CD14-positive monocyte (primary cell): ENCODE results near the gene TSPAN10. TPM values are rescaled to one million over a fixed set of nuclear protein-coding genes. Genes with fewer than 3 reads are reported as not detected.
A peak's percentile ranks its signal among the peaks of the same experiment; 100 is the strongest.

Experiments
- DNase-seq, 3 donors: peaks; one replicate each; pipeline ENCODE4 v3.0.0-alpha.2; 2011 to 2022
- H2AFZ ChIP-seq: 2 replicates; pipeline ENCODE4 v1.6.0; 2012; ENCODE audit warnings: mild to moderate bottlenecking, low read depth, low read length, inconsistent platforms; ENCODE audit not compliant: insufficient read depth, poor library complexity, severe bottlenecking
- H3K27ac ChIP-seq, 2 donors: 1 replicate in 1 of 2; 2 replicates in 1 of 2; pipeline ENCODE4 v1.5.1; 2012 to 2013; ENCODE audit warnings: low read length in 2 of 2, control low read depth in 1 of 2, inconsistent platforms in 1 of 2, low read depth in 1 of 2, mild to moderate bottlenecking in 1 of 2
- H3K27me3 ChIP-seq, 2 donors: one replicate each; pipeline versions ENCODE4 v1.6.0 to v1.6.1; 2011 to 2013; ENCODE audit warnings: low read length in 2 of 2; ENCODE audit not compliant: control insufficient read depth in 2 of 2, insufficient read depth in 2 of 2
- H3K36me3 ChIP-seq, 2 donors: replicated peaks in 1 of 2; 1 replicate in 1 of 2; 2 replicates in 1 of 2; pipeline versions ENCODE4 v1.5.1 to v1.6.1; 2012 to 2013; ENCODE audit warnings: low read length in 2 of 2, control low read depth in 1 of 2, inconsistent platforms in 1 of 2, mild to moderate bottlenecking in 1 of 2; ENCODE audit not compliant: insufficient read depth in 2 of 2, control insufficient read depth in 1 of 2
- H3K4me1 ChIP-seq, 2 donors: 1 replicate in 1 of 2; 2 replicates in 1 of 2; pipeline versions ENCODE4 v1.5.1 to v1.6.1; 2012 to 2013; ENCODE audit warnings: low read length in 2 of 2, control low read depth in 1 of 2, inconsistent platforms in 1 of 2, mild to moderate bottlenecking in 1 of 2, moderate library complexity in 1 of 2; ENCODE audit not compliant: insufficient read depth in 2 of 2, control insufficient read depth in 1 of 2
- H3K4me2 ChIP-seq: replicated peaks from 2 replicates; pipeline ENCODE3; 2012; ENCODE audit warnings: low read length, moderate library complexity, mild to moderate bottlenecking; ENCODE audit not compliant: poor library complexity, severe bottlenecking; ENCODE audit errors: extremely low read depth
- H3K4me3 ChIP-seq, 3 experiments: fragments of 200-600 bp in 1 of 3; sonication (generic) in 1 of 3; replicated peaks in 1 of 3; 1 replicate in 2 of 3; 2 replicates in 1 of 3; pipeline ENCODE4 v1.5.1; 2011 to 2013; ENCODE audit warnings: low read length in 3 of 3, mild to moderate bottlenecking in 3 of 3, control low read depth in 2 of 3, low read depth in 2 of 3, inconsistent platforms in 1 of 3, moderate library complexity in 1 of 3
- H3K79me2 ChIP-seq: 2 replicates; pipeline ENCODE4 v1.6.0; 2012; ENCODE audit warnings: mild to moderate bottlenecking, control low read depth, inconsistent platforms, low read length, moderate library complexity; ENCODE audit not compliant: insufficient read depth
- H3K9ac ChIP-seq: 2 replicates; pipeline ENCODE4 v1.6.0; 2017; ENCODE audit warnings: low read length, mild to moderate bottlenecking; ENCODE audit not compliant: insufficient read depth, poor library complexity, severe bottlenecking
- H3K9me3 ChIP-seq, 2 donors: replicated peaks in 1 of 2; 1 replicate in 1 of 2; 2 replicates in 1 of 2; pipeline versions ENCODE4 v1.5.1 to v1.6.1; 2012 to 2013; ENCODE audit warnings: low read length in 2 of 2, control low read depth in 1 of 2; ENCODE audit not compliant: control insufficient read depth in 1 of 2, insufficient read depth in 1 of 2
- H4K20me1 ChIP-seq: 2 replicates; pipeline ENCODE4 v1.6.0; 2012; ENCODE audit warnings: mild to moderate bottlenecking, low read length, control low read depth, moderate library complexity; ENCODE audit not compliant: insufficient read depth
- H3K27ac Mint-ChIP-seq, 7 donors: one replicate each; pipeline ENCODE4 v1.8.0; 2020; ENCODE audit warnings: mild to moderate bottlenecking in 7 of 7, mixed read lengths in 7 of 7, moderate library complexity in 6 of 7, inconsistent platforms in 2 of 7
- H3K27me3 Mint-ChIP-seq, 3 donors: one replicate each; pipeline ENCODE4 v1.8.0; 2021 to 2022; ENCODE audit warnings: low read depth in 3 of 3, mild to moderate bottlenecking in 3 of 3, mixed read lengths in 3 of 3, moderate library complexity in 3 of 3, inconsistent platforms in 1 of 3
- H3K36me3 Mint-ChIP-seq, 2 donors: one replicate each; pipeline ENCODE4 v1.8.0; 2020; ENCODE audit warnings: mixed read lengths in 2 of 2, inconsistent platforms in 1 of 2, mild to moderate bottlenecking in 1 of 2
- H3K4me1 Mint-ChIP-seq: one replicate; pipeline ENCODE4 v1.8.0; 2020; ENCODE audit warnings: mild to moderate bottlenecking, mixed read lengths
- H3K4me3 Mint-ChIP-seq, 2 donors: one replicate each; pipeline ENCODE4 v1.8.0; 2020; ENCODE audit warnings: mild to moderate bottlenecking in 2 of 2, mixed read lengths in 2 of 2, moderate library complexity in 1 of 2
- H3K9me3 Mint-ChIP-seq, 7 donors: one replicate each; pipeline ENCODE4 v1.8.0; 2020 to 2022; ENCODE audit warnings: mixed read lengths in 7 of 7, mild to moderate bottlenecking in 6 of 7, moderate library complexity in 6 of 7, inconsistent platforms in 2 of 7
- WGBS: methylation state at CpG from one replicate; pipeline ENCODE4 v1.1.5; 2013; ENCODE audit warnings: missing lambda C conversion rate; ENCODE audit not compliant: insufficient coverage; 5-methylcytosine and 5-hydroxymethylcytosine counted together
- intact Hi-C, 2 donors: fragments of 100-400 bp; cut with micrococcal nuclease; formaldehyde crosslinking; loops; one replicate each; pipeline versions ENCODE4 v1.15.0 to v1.15.1; 2023
- polyA plus RNA-seq, 3 donors: library from polyadenylated mRNA; depleted of rRNA in 1 of 3; unstranded in 2 of 3; stranded (reverse) in 1 of 3; fragments of 300-500 nt in 2 of 3; fragments of >200 nt in 1 of 3; fragmentation: Illumina TruSeq in 2 of 3; gene quantifications; 1 replicate in 2 of 3; 2 replicates in 1 of 3; pipeline ENCODE4 v1.2.3, GENCODE V29; 2012 to 2021
- TF ChIP-seq, protein P1 (sequence below): fragments of 200-600 bp; IDR thresholded peaks from one replicate; pipeline ENCODE4 v1.8.0; 2022; ENCODE audit warnings: antibody characterized with exemption, mild to moderate bottlenecking

TSPAN10 gene
- polyA plus RNA-seq, 3 donors: not detected

DNA sequence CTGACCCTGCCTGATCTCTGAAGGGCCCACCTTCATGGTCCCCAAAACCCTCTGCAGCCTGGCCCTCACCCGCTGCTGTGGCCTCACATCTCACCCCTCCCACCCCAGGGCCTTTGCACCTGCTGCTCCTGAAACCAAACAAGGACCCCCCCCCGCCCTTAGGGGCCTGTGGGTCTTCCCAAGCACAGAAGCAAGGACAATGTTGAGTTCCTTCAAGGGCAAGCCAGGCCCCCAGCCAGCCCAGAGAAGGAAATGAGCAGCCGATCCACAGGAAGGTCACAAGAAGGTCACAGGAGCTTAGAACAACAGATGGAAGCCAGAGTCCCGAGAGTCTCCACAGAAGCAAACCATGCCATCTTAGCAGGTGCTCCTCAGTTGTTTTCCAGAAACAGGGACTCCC is 19.8 kb downstream of the TSPAN10 start:
- Mint-ChIP-seq H3K4me1 (peaks cover 21% of the 10 kb centered on the region), H3K27ac (peak overlapping the region in 3 of 7 donors; percentile 2 to 37 (median 20)), H3K4me3 (peak overlapping the region in 1 of 2 donors; percentile 55), H3K9me3 (peaks cover 0 to 1% (median 0%) of the 10 kb centered on the region in 7 donors), H3K36me3 (no peaks in the 10 kb centered on the region), H3K27me3 (peaks cover 6 to 15% (median 12%) of the 10 kb centered on the region in 3 donors)
- Histone ChIP-seq H4K20me1 (no peaks in the 10 kb centered on the region), H3K4me1 (peaks cover 19 to 26% of the 10 kb centered on the region in 2 donors), H3K79me2 (no peaks in the 10 kb centered on the region), H3K4me2 (peak overlapping the region; percentile 16), H3K27ac (no peak overlapping the region), H3K9me3 (no peaks in the 10 kb centered on the region), H3K4me3 (no peak overlapping the region), H2AFZ (peak overlapping the region; percentile 30), H3K36me3 (no peaks in the 10 kb centered on the region), H3K27me3 (no peaks in the 10 kb centered on the region), H3K9ac (peak overlapping the region; percentile 8)
- intact Hi-C loops: no loop called here
- no peak for DNase-seq
- TF ChIP-seq, protein P1, sequence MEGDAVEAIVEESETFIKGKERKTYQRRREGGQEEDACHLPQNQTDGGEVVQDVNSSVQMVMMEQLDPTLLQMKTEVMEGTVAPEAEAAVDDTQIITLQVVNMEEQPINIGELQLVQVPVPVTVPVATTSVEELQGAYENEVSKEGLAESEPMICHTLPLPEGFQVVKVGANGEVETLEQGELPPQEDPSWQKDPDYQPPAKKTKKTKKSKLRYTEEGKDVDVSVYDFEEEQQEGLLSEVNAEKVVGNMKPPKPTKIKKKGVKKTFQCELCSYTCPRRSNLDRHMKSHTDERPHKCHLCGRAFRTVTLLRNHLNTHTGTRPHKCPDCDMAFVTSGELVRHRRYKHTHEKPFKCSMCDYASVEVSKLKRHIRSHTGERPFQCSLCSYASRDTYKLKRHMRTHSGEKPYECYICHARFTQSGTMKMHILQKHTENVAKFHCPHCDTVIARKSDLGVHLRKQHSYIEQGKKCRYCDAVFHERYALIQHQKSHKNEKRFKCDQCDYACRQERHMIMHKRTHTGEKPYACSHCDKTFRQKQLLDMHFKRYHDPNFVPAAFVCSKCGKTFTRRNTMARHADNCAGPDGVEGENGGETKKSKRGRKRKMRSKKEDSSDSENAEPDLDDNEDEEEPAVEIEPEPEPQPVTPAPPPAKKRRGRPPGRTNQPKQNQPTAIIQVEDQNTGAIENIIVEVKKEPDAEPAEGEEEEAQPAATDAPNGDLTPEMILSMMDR: no peak
- WGBS: 19% methylated on average over 3 of the region's 4 CpGs

DNA sequence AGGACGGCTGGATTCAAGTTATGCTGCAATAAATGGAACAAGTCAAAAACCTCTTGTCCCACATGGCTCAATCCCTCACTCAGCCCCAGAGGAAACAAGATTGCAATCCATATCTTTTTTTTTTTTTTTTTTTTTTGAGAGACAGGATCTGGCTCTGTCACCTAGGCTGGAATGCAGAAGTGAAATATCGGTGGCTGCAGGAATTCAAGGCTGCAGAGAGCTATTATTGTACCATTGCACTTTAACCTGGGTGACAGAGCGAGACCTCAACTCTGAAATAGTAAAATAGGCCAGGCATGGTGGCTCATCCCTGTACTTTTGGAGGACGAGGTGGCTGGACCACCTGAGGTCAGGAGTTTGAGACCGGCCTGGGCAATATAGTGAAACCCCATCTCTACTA is 22.0 kb downstream of the TSPAN10 start:
- no peaks in the 10 kb centered on the region for H4K20me1 ChIP-seq
- H3K4me3 Mint-ChIP-seq: no peak overlapping the region
- peaks cover 0 to under 1% of the 10 kb centered on the region in 2 donors for H3K36me3 ChIP-seq
- WGBS: 42% methylated on average over 2 of the region's 5 CpGs
- intact Hi-C loops: no loop called here
- no peak overlapping the region for H3K27ac ChIP-seq
- H3K27me3 ChIP-seq: no peaks in the 10 kb centered on the region
- H3K4me3 ChIP-seq: no peak overlapping the region
- H2AFZ ChIP-seq: no peak overlapping the region
- H3K27ac Mint-ChIP-seq: no peak overlapping the region
- H3K9me3 Mint-ChIP-seq: peaks cover 0 to 1% (median 0%) of the 10 kb centered on the region in 7 donors
- H3K9me3 ChIP-seq: no peaks in the 10 kb centered on the region
- H3K36me3 Mint-ChIP-seq: no peaks in the 10 kb centered on the region
- H3K4me1 Mint-ChIP-seq: peaks cover 11% of the 10 kb centered on the region
- H3K4me2 ChIP-seq: no peak overlapping the region
- peaks cover 4 to 7% (median 6%) of the 10 kb centered on the region in 3 donors for H3K27me3 Mint-ChIP-seq
- H3K79me2 ChIP-seq: no peaks in the 10 kb centered on the region
- H3K9ac ChIP-seq: no peak overlapping the region
- DNase-seq: no peak
- H3K4me1 ChIP-seq: peaks cover 8 to 11% of the 10 kb centered on the region in 2 donors
- TF ChIP-seq, protein P1: no peak
